HepG2 (cell line): ENCODE results near the gene SIK3. TPM values are rescaled to one million over a fixed set of nuclear protein-coding genes. Genes with fewer than 3 reads are reported as not detected.

Experiments used
- DNMT1 ChIP-seq: sonication (generic); formaldehyde crosslinking; IDR thresholded peaks from 2 replicates; pipeline ENCODE4 v1.5.1; 2020; ENCODE audit warnings: mild to moderate bottlenecking, missing genetic modification reagents
- GPN1 ChIP-seq: sonication (generic); formaldehyde crosslinking; IDR thresholded peaks from 2 replicates; pipeline ENCODE4 v1.5.1; 2020; ENCODE audit warnings: missing genetic modification reagents, borderline replicate concordance
- HMG20A ChIP-seq: IDR thresholded peaks from 2 replicates; pipeline ENCODE4 v1.6.1; 2016; ENCODE audit warnings: borderline replicate concordance
- HMGA1 ChIP-seq: sonication (generic); formaldehyde crosslinking; conservative IDR thresholded peaks from 2 replicates; pipeline ENCODE4 v1.4.0; 2020; ENCODE audit warnings: missing genetic modification reagents
- KAT8 ChIP-seq: IDR thresholded peaks from 2 replicates; pipeline ENCODE4 v1.6.1; 2016; ENCODE audit warnings: missing genetic modification reagents, missing compliant biosample characterization
- KDM5B ChIP-seq: sonication (generic); formaldehyde crosslinking; IDR thresholded peaks from 2 replicates; pipeline ENCODE4 v1.4.0; 2020; ENCODE audit warnings: missing genetic modification reagents, mild to moderate bottlenecking, borderline replicate concordance
- KLF15 ChIP-seq: sonication (generic); formaldehyde crosslinking; IDR thresholded peaks from 2 replicates; pipeline ENCODE4 v1.8.1; 2023; ENCODE audit warnings: borderline replicate concordance, mild to moderate bottlenecking, inconsistent platforms, missing genetic modification reagents, mixed read lengths
- KMT2B ChIP-seq: IDR thresholded peaks from 2 replicates; pipeline ENCODE4 v1.6.1; 2016; ENCODE audit warnings: missing genetic modification reagents, missing compliant biosample characterization
- MAFF ChIP-seq: IDR thresholded peaks from 2 replicates; pipeline ENCODE4 v1.6.1; 2011; ENCODE audit warnings: low read depth, low read length, improper control_type of control experiment
- MAFG ChIP-seq: sonication (generic); formaldehyde crosslinking; IDR thresholded peaks from 2 replicates; pipeline ENCODE4 v1.5.1; 2020; ENCODE audit warnings: mild to moderate bottlenecking, missing genetic modification reagents
- MIER2 ChIP-seq: IDR thresholded peaks from 2 replicates; pipeline ENCODE4 v1.6.1; 2016; ENCODE audit warnings: missing biosample characterization, missing genetic modification reagents
- NR3C1 ChIP-seq: sonication (generic); formaldehyde crosslinking; IDR thresholded peaks from 2 replicates; pipeline ENCODE4 v1.4.0; 2020; ENCODE audit warnings: missing genetic modification reagents
- PLRG1 ChIP-seq: fragments of 450-650 bp; conservative IDR thresholded peaks from 2 replicates; pipeline ENCODE4 v1.6.1; 2016
- ZNF331 ChIP-seq: sonication (generic); formaldehyde crosslinking; IDR thresholded peaks from 2 replicates; pipeline ENCODE4 v1.4.0; 2020; ENCODE audit warnings: missing genetic modification reagents
- ZNF34 ChIP-seq: sonication (generic); formaldehyde crosslinking; IDR thresholded peaks from 2 replicates; pipeline ENCODE4 v1.4.0; 2020; ENCODE audit warnings: mild to moderate bottlenecking, missing genetic modification reagents, borderline replicate concordance
- ZNF879 ChIP-seq: sonication (generic); formaldehyde crosslinking; IDR thresholded peaks from 2 replicates; pipeline ENCODE4 v1.8.1; 2023; ENCODE audit warnings: missing genetic modification reagents
- polyA plus RNA-seq, 8 experiments: library from polyadenylated mRNA; depleted of rRNA in 3 of 8; stranded (reverse) in 7 of 8; unstranded in 1 of 8; fragments of >200 nt; fragmentation: Illumina TruSeq in 4 of 8; extraction: Trizol in 4 of 8; gene quantifications; 2 replicates each; pipeline versions ENCODE4 v1.2.1 to v1.2.3, GENCODE V29; 2011 to 2016; ENCODE audit warnings: low read depth in 4 of 8, missing spikeins in 1 of 8, mixed read lengths in 1 of 8; ENCODE audit not compliant: insufficient read depth in 1 of 8
- total RNA-seq, 5 experiments: library from RNA; depleted of rRNA; stranded (reverse); fragments of >200 nt; fragmentation: Illumina TruSeq; extraction: Trizol; gene quantifications; 2 replicates each; pipeline ENCODE4 v1.2.3, GENCODE V29; 2016; ENCODE audit warnings: low read depth in 1 of 5
- TF ChIP-seq, protein P1 (sequence below): IDR thresholded peaks from 2 replicates; pipeline ENCODE4 v1.6.1; 2016; ENCODE audit warnings: control low read depth
- TF ChIP-seq, protein P2 (sequence below): sonication (generic); formaldehyde crosslinking; IDR thresholded peaks from 2 replicates; pipeline ENCODE4 v1.5.0; 2020; ENCODE audit warnings: mild to moderate bottlenecking, missing genetic modification reagents
- TF ChIP-seq, protein P3 (sequence below): sonication (generic); formaldehyde crosslinking; IDR thresholded peaks from 2 replicates; pipeline ENCODE4 v1.4.0; 2020; ENCODE audit warnings: missing genetic modification reagents, borderline replicate concordance
- TF ChIP-seq, protein P4 (sequence below): IDR thresholded peaks from 2 replicates; pipeline ENCODE4 v1.6.1; 2016; ENCODE audit warnings: low read depth, borderline replicate concordance
- TF ChIP-seq, protein P5 (sequence below): fragments of 450-650 bp; IDR thresholded peaks from 2 replicates; pipeline ENCODE4 v1.6.1; 2016
- TF ChIP-seq, protein P6 (sequence below): sonication (generic); formaldehyde crosslinking; IDR thresholded peaks from 2 replicates; pipeline ENCODE4 v1.8.0; 2022; ENCODE audit warnings: mild to moderate bottlenecking, missing genetic modification reagents

The SIK3 gene
- total and polyA plus RNA-seq, 2 of the 13 experiments (the other 11 are each of a cell fraction or from before 2014, with no cell fraction given) = 5.7 to 9.8 TPM

DNA sequence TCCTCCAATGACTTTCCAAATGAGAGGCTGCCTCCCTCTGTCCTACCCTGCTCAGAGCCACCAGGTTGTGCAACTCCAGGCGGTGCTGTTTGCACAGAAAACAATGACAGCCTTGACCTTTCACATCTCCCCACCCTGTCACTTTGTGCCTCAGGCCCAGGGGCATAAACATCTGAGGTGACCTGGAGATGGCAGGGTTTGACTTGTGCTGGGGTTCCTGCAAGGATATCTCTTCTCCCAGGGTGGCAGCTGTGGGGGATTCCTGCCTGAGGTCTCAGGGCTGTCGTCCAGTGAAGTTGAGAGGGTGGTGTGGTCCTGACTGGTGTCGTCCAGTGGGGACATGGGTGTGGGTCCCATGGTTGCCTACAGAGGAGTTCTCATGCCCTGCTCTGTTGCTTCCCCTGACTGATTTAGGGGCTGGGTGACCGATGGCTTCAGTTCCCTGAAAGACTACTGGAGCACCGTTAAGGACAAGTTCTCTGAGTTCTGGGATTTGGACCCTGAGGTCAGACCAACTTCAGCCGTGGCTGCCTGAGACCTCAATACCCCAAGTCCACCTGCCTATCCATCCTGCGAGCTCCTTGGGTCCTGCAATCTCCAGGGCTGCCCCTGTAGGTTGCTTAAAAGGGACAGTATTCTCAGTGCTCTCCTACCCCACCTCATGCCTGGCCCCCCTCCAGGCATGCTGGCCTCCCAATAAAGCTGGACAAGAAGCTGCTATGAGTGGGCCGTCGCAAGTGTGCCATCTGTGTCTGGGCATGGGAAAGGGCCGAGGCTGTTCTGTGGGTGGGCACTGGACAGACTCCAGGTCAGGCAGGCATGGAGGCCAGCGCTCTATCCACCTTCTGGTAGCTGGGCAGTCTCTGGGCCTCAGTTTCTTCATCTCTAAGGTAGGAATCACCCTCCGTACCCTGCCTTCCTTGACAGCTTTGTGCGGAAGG is 265.6 kb downstream of the SIK3 start (continued):
- TF ChIP-seq KDM5B (CRISPR knock-in tag) (no peak; the same call in 1 of the 2 replicates), GPN1 (CRISPR knock-in tag) (no peak), KAT8 (CRISPR knock-in tag) (peak; percentile 86), ZNF34 (CRISPR knock-in tag) (peak; percentile 85; the same call in 1 of the 2 replicates), DNMT1 (CRISPR knock-in tag) (0 out of 2 replicates have a peak, but pooled peaks have one; percentile 24), KLF15 (CRISPR knock-in tag) (no peak; the same call in 1 of the 2 replicates), ZNF879 (0 out of 2 replicates have a peak, but pooled peaks have one; percentile 70), MIER2 (CRISPR knock-in tag) (0 out of 2 replicates have a peak, but pooled peaks have one; percentile 22), HMG20A (CRISPR knock-in tag) (peak; percentile 98), ZNF331 (CRISPR knock-in tag) (peak; percentile 96), KMT2B (CRISPR knock-in tag) (no peak), NR3C1 (CRISPR knock-in tag) (no peak), HMGA1 (CRISPR knock-in tag) (no peak), MAFG (CRISPR knock-in tag) (no peak), PLRG1 (no peak), MAFF (no peak)
- TF ChIP-seq, protein P1, sequence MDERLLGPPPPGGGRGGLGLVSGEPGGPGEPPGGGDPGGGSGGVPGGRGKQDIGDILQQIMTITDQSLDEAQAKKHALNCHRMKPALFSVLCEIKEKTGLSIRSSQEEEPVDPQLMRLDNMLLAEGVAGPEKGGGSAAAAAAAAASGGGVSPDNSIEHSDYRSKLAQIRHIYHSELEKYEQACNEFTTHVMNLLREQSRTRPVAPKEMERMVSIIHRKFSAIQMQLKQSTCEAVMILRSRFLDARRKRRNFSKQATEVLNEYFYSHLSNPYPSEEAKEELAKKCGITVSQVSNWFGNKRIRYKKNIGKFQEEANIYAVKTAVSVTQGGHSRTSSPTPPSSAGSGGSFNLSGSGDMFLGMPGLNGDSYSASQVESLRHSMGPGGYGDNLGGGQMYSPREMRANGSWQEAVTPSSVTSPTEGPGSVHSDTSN (CRISPR knock-in tag) = peak; percentile 55; the same call in 1 of the 2 replicates
- TF ChIP-seq, protein P2, sequence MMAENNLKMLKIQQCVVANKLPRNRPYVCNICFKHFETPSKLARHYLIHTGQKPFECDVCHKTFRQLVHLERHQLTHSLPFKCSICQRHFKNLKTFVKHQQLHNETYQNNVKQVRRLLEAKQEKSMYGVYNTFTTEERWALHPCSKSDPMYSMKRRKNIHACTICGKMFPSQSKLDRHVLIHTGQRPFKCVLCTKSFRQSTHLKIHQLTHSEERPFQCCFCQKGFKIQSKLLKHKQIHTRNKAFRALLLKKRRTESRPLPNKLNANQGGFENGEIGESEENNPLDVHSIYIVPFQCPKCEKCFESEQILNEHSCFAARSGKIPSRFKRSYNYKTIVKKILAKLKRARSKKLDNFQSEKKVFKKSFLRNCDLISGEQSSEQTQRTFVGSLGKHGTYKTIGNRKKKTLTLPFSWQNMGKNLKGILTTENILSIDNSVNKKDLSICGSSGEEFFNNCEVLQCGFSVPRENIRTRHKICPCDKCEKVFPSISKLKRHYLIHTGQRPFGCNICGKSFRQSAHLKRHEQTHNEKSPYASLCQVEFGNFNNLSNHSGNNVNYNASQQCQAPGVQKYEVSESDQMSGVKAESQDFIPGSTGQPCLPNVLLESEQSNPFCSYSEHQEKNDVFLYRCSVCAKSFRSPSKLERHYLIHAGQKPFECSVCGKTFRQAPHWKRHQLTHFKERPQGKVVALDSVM (CRISPR knock-in tag) = peak; percentile 95
- TF ChIP-seq, protein P3, sequence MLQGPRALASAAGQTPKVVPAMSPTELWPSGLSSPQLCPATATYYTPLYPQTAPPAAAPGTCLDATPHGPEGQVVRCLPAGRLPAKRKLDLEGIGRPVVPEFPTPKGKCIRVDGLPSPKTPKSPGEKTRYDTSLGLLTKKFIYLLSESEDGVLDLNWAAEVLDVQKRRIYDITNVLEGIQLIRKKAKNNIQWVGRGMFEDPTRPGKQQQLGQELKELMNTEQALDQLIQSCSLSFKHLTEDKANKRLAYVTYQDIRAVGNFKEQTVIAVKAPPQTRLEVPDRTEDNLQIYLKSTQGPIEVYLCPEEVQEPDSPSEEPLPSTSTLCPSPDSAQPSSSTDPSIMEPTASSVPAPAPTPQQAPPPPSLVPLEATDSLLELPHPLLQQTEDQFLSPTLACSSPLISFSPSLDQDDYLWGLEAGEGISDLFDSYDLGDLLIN (CRISPR knock-in tag) = peak; percentile 61; the same call in 1 of the 2 replicates
- TF ChIP-seq, protein P4, sequence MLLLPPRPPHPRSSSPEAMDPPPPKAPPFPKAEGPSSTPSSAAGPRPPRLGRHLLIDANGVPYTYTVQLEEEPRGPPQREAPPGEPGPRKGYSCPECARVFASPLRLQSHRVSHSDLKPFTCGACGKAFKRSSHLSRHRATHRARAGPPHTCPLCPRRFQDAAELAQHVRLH (CRISPR knock-in tag) = peak; percentile 85
- TF ChIP-seq, protein P5, sequence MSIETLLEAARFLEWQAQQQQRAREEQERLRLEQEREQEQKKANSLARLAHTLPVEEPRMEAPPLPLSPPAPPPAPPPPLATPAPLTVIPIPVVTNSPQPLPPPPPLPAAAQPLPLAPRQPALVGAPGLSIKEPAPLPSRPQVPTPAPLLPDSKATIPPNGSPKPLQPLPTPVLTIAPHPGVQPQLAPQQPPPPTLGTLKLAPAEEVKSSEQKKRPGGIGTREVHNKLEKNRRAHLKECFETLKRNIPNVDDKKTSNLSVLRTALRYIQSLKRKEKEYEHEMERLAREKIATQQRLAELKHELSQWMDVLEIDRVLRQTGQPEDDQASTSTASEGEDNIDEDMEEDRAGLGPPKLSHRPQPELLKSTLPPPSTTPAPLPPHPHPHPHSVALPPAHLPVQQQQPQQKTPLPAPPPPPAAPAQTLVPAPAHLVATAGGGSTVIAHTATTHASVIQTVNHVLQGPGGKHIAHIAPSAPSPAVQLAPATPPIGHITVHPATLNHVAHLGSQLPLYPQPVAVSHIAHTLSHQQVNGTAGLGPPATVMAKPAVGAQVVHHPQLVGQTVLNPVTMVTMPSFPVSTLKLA = no peak
- TF ChIP-seq, protein P6, sequence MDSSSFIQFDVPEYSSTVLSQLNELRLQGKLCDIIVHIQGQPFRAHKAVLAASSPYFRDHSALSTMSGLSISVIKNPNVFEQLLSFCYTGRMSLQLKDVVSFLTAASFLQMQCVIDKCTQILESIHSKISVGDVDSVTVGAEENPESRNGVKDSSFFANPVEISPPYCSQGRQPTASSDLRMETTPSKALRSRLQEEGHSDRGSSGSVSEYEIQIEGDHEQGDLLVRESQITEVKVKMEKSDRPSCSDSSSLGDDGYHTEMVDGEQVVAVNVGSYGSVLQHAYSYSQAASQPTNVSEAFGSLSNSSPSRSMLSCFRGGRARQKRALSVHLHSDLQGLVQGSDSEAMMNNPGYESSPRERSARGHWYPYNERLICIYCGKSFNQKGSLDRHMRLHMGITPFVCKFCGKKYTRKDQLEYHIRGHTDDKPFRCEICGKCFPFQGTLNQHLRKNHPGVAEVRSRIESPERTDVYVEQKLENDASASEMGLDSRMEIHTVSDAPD = 0 out of 2 replicates have a peak, but pooled peaks have one; percentile 15
